ENCODE data around the gene BRINP1.
"Not testable (repeated sequence)": the region's sequence is repeated elsewhere in the genome, so short reads cannot be mapped to it uniquely, and the experiment has no call there.

Gene BRINP1

GRCh38 chr9:119216651-119217331, 152.4 kb downstream of the BRINP1 start:
- DNase-seq (ENCODE audit: insufficient read length, low spot score) (no peak), FAIRE-seq (no peak)

GRCh38 chr9:119215651-119216050, 153.6 kb downstream of the BRINP1 start:
- DNase-seq (ENCODE audit: insufficient read length, low spot score) (no peak), FAIRE-seq (no peak)

- no peak for DNase-seq (ENCODE audit: insufficient read length, low spot score)
- no peak for FAIRE-seq
These were observed 155.8 kb downstream of the BRINP1 start for GRCh38 chr9:119213471-119213870.

GRCh38 chr9:119197893-119198607, 171.2 kb downstream of the BRINP1 start:
- no peak for DNase-seq (ENCODE audit: insufficient read length, low spot score)
- no peak for FAIRE-seq

GRCh38 chr9:119195521-119195920, 173.7 kb downstream of the BRINP1 start:
- DNase-seq (ENCODE audit: insufficient read length, low spot score) (no peak), FAIRE-seq (no peak)

GRCh38 chr9:119185298-119185697, 183.9 kb downstream of the BRINP1 start:
- FAIRE-seq (no peak), DNase-seq (ENCODE audit: insufficient read length, low spot score) (no peak)

GRCh38 chr9:119184265-119184936, 184.8 kb downstream of the BRINP1 start:
- DNase-seq (ENCODE audit: insufficient read length, low spot score) = no peak
- FAIRE-seq = no peak

- no peak for FAIRE-seq
- no peak for DNase-seq (ENCODE audit: insufficient read length, low spot score)
These were observed 187.7 kb downstream of the BRINP1 start for GRCh38 chr9:119181561-119181960.

GRCh38 chr9:119180897-119181296, 188.3 kb downstream of the BRINP1 start:
- FAIRE-seq = no peak
- no peak for DNase-seq (ENCODE audit: insufficient read length, low spot score)

GRCh38 chr9:119179701-119180100, 189.5 kb downstream of the BRINP1 start:
- FAIRE-seq = no peak
- no peak for DNase-seq (ENCODE audit: insufficient read length, low spot score)

GRCh38 chr9:119177196-119177595, 192.0 kb downstream of the BRINP1 start:
- DNase-seq (ENCODE audit: insufficient read length, low spot score) (no peak), FAIRE-seq (no peak)

GRCh38 chr9:119175581-119175980, 193.7 kb downstream of the BRINP1 start:
- FAIRE-seq (no peak), DNase-seq (ENCODE audit: insufficient read length, low spot score) (no peak)

- not testable (repeated sequence) for FAIRE-seq; DNase-seq (ENCODE audit: insufficient read length, low spot score)
These were observed 200.0 kb downstream of the BRINP1 start for GRCh38 chr9:119169222-119169621.

GRCh38 chr9:119167876-119168275, 201.4 kb downstream of the BRINP1 start:
- FAIRE-seq (no peak), DNase-seq (ENCODE audit: insufficient read length, low spot score) (no peak)

- no peak for FAIRE-seq
- no peak for DNase-seq (ENCODE audit: insufficient read length, low spot score)
These were observed 202.0 kb downstream of the BRINP1 start for GRCh38 chr9:119167267-119167666.

GRCh38 chr9:119166096-119166495, 203.1 kb downstream of the BRINP1 start:
- no peak for FAIRE-seq

GRCh38 chr9:119165131-119165530, 204.1 kb downstream of the BRINP1 start:
- no peak for FAIRE-seq

More at GRCh38 chr9:119166096-119166495, 203.1 kb downstream of the BRINP1 start:
- no peak for DNase-seq (ENCODE audit: insufficient read length, low spot score)

GRCh38 chr9:119164716-119165115, 204.5 kb downstream of the BRINP1 start:
- FAIRE-seq (no peak), DNase-seq (ENCODE audit: insufficient read length, low spot score) (no peak)

More at GRCh38 chr9:119165131-119165530, 204.1 kb downstream of the BRINP1 start:
- DNase-seq (ENCODE audit: insufficient read length, low spot score) = no peak

GRCh38 chr9:119160551-119160950, 208.7 kb downstream of the BRINP1 start:
- FAIRE-seq (no peak), DNase-seq (ENCODE audit: insufficient read length, low spot score) (no peak)

- DNase-seq (ENCODE audit: insufficient read length, low spot score) (no peak), FAIRE-seq (no peak)
These were observed 209.8 kb downstream of the BRINP1 start for GRCh38 chr9:119159386-119159785.

GRCh38 chr9:119157196-119157595, 212.0 kb downstream of the BRINP1 start:
- DNase-seq (ENCODE audit: insufficient read length, low spot score) (no peak), FAIRE-seq (no peak)

- DNase-seq (ENCODE audit: insufficient read length, low spot score) (no peak), FAIRE-seq (no peak)
These were observed 212.9 kb downstream of the BRINP1 start for GRCh38 chr9:119156354-119156753.

Measured in GM19239 (cell line).